Measurements from ENCODE around the gene ATP10A. TPM values are rescaled to one million over a fixed set of nuclear protein-coding genes. Genes with fewer than 3 reads are reported as not detected.

ATP10A gene
- total RNA-seq, 1 donor from 2014 or later: 1.9 TPM

GRCh38 chr15:25717457-25718168 is 145.5 kb downstream of the ATP10A start:
- no peaks in the 10 kb centered on the region for H3K9me3 Mint-ChIP-seq
- no peaks in the 10 kb centered on the region for H3K36me3 Mint-ChIP-seq
- TF ChIP-seq, protein P1, sequence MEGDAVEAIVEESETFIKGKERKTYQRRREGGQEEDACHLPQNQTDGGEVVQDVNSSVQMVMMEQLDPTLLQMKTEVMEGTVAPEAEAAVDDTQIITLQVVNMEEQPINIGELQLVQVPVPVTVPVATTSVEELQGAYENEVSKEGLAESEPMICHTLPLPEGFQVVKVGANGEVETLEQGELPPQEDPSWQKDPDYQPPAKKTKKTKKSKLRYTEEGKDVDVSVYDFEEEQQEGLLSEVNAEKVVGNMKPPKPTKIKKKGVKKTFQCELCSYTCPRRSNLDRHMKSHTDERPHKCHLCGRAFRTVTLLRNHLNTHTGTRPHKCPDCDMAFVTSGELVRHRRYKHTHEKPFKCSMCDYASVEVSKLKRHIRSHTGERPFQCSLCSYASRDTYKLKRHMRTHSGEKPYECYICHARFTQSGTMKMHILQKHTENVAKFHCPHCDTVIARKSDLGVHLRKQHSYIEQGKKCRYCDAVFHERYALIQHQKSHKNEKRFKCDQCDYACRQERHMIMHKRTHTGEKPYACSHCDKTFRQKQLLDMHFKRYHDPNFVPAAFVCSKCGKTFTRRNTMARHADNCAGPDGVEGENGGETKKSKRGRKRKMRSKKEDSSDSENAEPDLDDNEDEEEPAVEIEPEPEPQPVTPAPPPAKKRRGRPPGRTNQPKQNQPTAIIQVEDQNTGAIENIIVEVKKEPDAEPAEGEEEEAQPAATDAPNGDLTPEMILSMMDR (conservative IDR thresholded peaks at IDR 0.05): no peak
- DNase-seq (ENCODE audit: extremely low spot score, unreplicated experiment): no peak
- no peak overlapping the region for H3K27ac Mint-ChIP-seq
- no peak overlapping the region for H3K4me3 Mint-ChIP-seq
- no peaks in the 10 kb centered on the region for H3K27me3 Mint-ChIP-seq
- no peaks in the 10 kb centered on the region for H3K4me1 Mint-ChIP-seq (ENCODE audit: unreplicated experiment)

DNA sequence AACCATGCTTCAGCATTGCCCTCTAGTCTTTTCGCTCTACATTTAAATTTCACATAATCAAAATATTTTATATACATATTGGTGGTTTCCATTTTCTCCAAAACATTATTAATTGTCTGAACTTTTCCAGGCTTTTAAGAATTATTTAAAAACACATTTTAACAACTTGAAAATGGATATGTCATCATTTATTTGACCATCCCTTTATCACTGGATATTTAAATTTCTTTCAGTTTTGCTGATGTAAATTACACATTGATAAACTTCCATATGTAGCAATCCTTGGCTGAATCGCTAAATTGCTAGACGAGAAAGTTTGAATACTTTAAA is 146.0 kb downstream of the ATP10A start:
- Mint-ChIP-seq H3K27me3 (no peaks in the 10 kb centered on the region), H3K27ac (no peak overlapping the region)

GRCh38 chr15:25716414-25717126 is 146.6 kb downstream of the ATP10A start:
- H3K9me3 Mint-ChIP-seq: no peaks in the 10 kb centered on the region
- H3K36me3 Mint-ChIP-seq: no peaks in the 10 kb centered on the region
- DNase-seq (ENCODE audit: extremely low spot score, unreplicated experiment): no peak
- TF ChIP-seq, protein P1 (conservative IDR thresholded peaks at IDR 0.05): no peak
- H3K4me3 Mint-ChIP-seq: no peak overlapping the region
- no peaks in the 10 kb centered on the region for H3K27me3 Mint-ChIP-seq
- no peak overlapping the region for H3K27ac Mint-ChIP-seq
- no peaks in the 10 kb centered on the region for H3K4me1 Mint-ChIP-seq (ENCODE audit: unreplicated experiment)

More for the DNA sequence above, 146.0 kb downstream of the ATP10A start:
- Mint-ChIP-seq H3K4me3 (no peak overlapping the region), H3K9me3 (no peaks in the 10 kb centered on the region), H3K4me1 (ENCODE audit: unreplicated experiment) (no peaks in the 10 kb centered on the region), H3K36me3 (no peaks in the 10 kb centered on the region)
- DNase-seq (ENCODE audit: extremely low spot score, unreplicated experiment): no peak
- TF ChIP-seq, protein P1 (conservative IDR thresholded peaks at IDR 0.05): no peak

GRCh38 chr15:25715536-25716413 is 147.4 kb downstream of the ATP10A start:
- no peak overlapping the region for H3K4me3 Mint-ChIP-seq
- H3K36me3 Mint-ChIP-seq: no peaks in the 10 kb centered on the region
- H3K27me3 Mint-ChIP-seq: no peaks in the 10 kb centered on the region
- no peak overlapping the region for H3K27ac Mint-ChIP-seq
- DNase-seq (ENCODE audit: extremely low spot score, unreplicated experiment): no peak
- H3K4me1 Mint-ChIP-seq (ENCODE audit: unreplicated experiment): no peaks in the 10 kb centered on the region
- no peaks in the 10 kb centered on the region for H3K9me3 Mint-ChIP-seq
- TF ChIP-seq, protein P1 (conservative IDR thresholded peaks at IDR 0.05): no peak

- H3K9me3 Mint-ChIP-seq: no peaks in the 10 kb centered on the region
- H3K4me1 Mint-ChIP-seq (ENCODE audit: unreplicated experiment): no peaks in the 10 kb centered on the region
- TF ChIP-seq, protein P1 (conservative IDR thresholded peaks at IDR 0.05): no peak
- H3K4me3 Mint-ChIP-seq: no peak overlapping the region
- H3K27me3 Mint-ChIP-seq: no peaks in the 10 kb centered on the region
- H3K36me3 Mint-ChIP-seq: no peaks in the 10 kb centered on the region
- no peak overlapping the region for H3K27ac Mint-ChIP-seq
- no peak for DNase-seq (ENCODE audit: extremely low spot score, unreplicated experiment)
These were observed 148.6 kb downstream of the ATP10A start for GRCh38 chr15:25714538-25714840.

Data from type B pancreatic cell (in vitro differentiated cells).